Measurements from ENCODE around the gene BHLHA15. TPM values are rescaled to one million over a fixed set of nuclear protein-coding genes. Genes with fewer than 3 reads are reported as not detected.

BHLHA15 gene
- polyA plus RNA-seq, 1 of the 3 experiments (the other 2 are of a cell fraction) = 0.10 TPM

GRCh38 chr7:98191668-98192431 lies 19.4 kb upstream of the BHLHA15 start:
- Histone ChIP-seq H3K4me1 (ENCODE audit: control insufficient read depth in 1 of 2, insufficient read depth in 2 of 2, low read depth in 1 of 2, low read length in 1 of 2) (no peaks in the 10 kb centered on the region), H3F3A (replicated peaks; ENCODE audit: insufficient read depth) (peaks cover 9% of the 10 kb centered on the region), H3K79me2 (ENCODE audit: insufficient read depth) (no peaks in the 10 kb centered on the region), H3K27me3 (ENCODE audit: insufficient read depth) (no peaks in the 10 kb centered on the region), H2AFZ (ENCODE audit: low read depth) (no peak overlapping the region), H3K9ac (no peak overlapping the region), H3K9me2 (no peaks in the 10 kb centered on the region), H3K4me2 (no peak overlapping the region), H3K27ac (ENCODE audit: low read depth in 2 of 2, low read length in 1 of 2) (no peak overlapping the region), H3K4me3 (ENCODE audit: low read depth in 2 of 2, low read length in 1 of 2) (no peak overlapping the region), H4K20me1 (ENCODE audit: insufficient read depth) (no peaks in the 10 kb centered on the region), H3K9me3 (no peaks in the 10 kb centered on the region), H3K36me3 (replicated peaks in 1 of 2; ENCODE audit: control insufficient read depth in 1 of 2, insufficient read depth in 2 of 2, low read length in 1 of 2) (peaks cover 21 to 34% of the 10 kb centered on the region in 2 experiments)
- ChIA-PET CTCF (interaction anchor here (0.9 to 1.5 kb wide), 4 partner anchors 11 to 171 kb away, joined by 3 to 6 read pairs (median 3); no protein-coding TSS in a partner anchor), POLR2A (no interaction called here)
- 96% methylated on average over 32 of the region's 32 CpGs for WGBS (ENCODE audit: low lambda C conversion rate)
- TF ChIP-seq GABPA (IDR thresholded peaks at IDR 0.05; ENCODE audit: low read depth) = no peak
- DNase-seq = no peak

- Histone ChIP-seq H2AFZ (ENCODE audit: low read depth) (no peak overlapping the region), H3F3A (replicated peaks; ENCODE audit: insufficient read depth) (no peaks in the 10 kb centered on the region), H3K79me2 (ENCODE audit: insufficient read depth) (no peaks in the 10 kb centered on the region), H3K9me2 (no peaks in the 10 kb centered on the region), H3K9ac (no peak overlapping the region), H4K20me1 (ENCODE audit: insufficient read depth) (no peaks in the 10 kb centered on the region), H3K27me3 (ENCODE audit: insufficient read depth) (no peaks in the 10 kb centered on the region), H3K4me3 (ENCODE audit: low read depth in 2 of 2, low read length in 1 of 2) (no peak overlapping the region), H3K9me3 (no peaks in the 10 kb centered on the region), H3K4me2 (no peak overlapping the region), H3K36me3 (replicated peaks in 1 of 2; ENCODE audit: control insufficient read depth in 1 of 2, insufficient read depth in 2 of 2, low read length in 1 of 2) (peaks cover 22 to 34% of the 10 kb centered on the region in 2 experiments), H3K4me1 (ENCODE audit: control insufficient read depth in 1 of 2, insufficient read depth in 2 of 2, low read depth in 1 of 2, low read length in 1 of 2) (no peaks in the 10 kb centered on the region), H3K27ac (ENCODE audit: low read depth in 2 of 2, low read length in 1 of 2) (no peak overlapping the region)
- WGBS (ENCODE audit: low lambda C conversion rate) = 90% methylated on average over 22 of the region's 22 CpGs
- TF ChIP-seq RCOR1 (IDR thresholded peaks at IDR 0.05; ENCODE audit: low read length) (no peak), RAD21 (IDR thresholded peaks at IDR 0.05; ENCODE audit: low read length) (no peak), EZH2phosphoT487 (IDR thresholded peaks at IDR 0.05; ENCODE audit: borderline replicate concordance, low read depth) (no peak), NFIC (IDR thresholded peaks at IDR 0.05; ENCODE audit: borderline replicate concordance) (no peak), EP300 (IDR thresholded peaks at IDR 0.05; ENCODE audit: borderline replicate concordance in 1 of 2, low read depth in 1 of 2, low read length in 1 of 2) (no peak), SIN3A (IDR thresholded peaks at IDR 0.05; ENCODE audit: borderline replicate concordance, low read depth, low read length) (no peak), TEAD4 (IDR thresholded peaks at IDR 0.05; ENCODE audit: borderline replicate concordance, insufficient read depth) (no peak), MXI1 (IDR thresholded peaks at IDR 0.05; ENCODE audit: low read depth, low read length) (no peak), RXRA (IDR thresholded peaks at IDR 0.05; ENCODE audit: borderline replicate concordance, low read depth) (no peak), ELF1 (IDR thresholded peaks at IDR 0.05) (no peak)
- TF ChIP-seq, protein P1, sequence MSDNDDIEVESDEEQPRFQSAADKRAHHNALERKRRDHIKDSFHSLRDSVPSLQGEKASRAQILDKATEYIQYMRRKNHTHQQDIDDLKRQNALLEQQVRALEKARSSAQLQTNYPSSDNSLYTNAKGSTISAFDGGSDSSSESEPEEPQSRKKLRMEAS (IDR thresholded peaks at IDR 0.05; ENCODE audit: low read depth) = no peak
- DNase-seq = no peak
- POLR2A ChIA-PET = no interaction called here
- CTCF ChIA-PET = interaction anchor here (0.9 to 1.4 kb wide), 3 partner anchors 12 to 172 kb away, joined by 3 to 6 read pairs (median 3); no protein-coding TSS in a partner anchor
Observed at GRCh38 chr7:98192781-98193457, 18.3 kb upstream of the BHLHA15 start.

Data from SK-N-SH (cell line).